Measurements from ENCODE around the gene NCAPG2. TPM values are rescaled to one million over a fixed set of nuclear protein-coding genes. Genes with fewer than 3 reads are reported as not detected.
A peak's percentile ranks its signal among the peaks of the same experiment; 100 is the strongest.
"Not testable (repeated sequence)": the region's sequence is repeated elsewhere in the genome, so short reads cannot be mapped to it uniquely, and the experiment has no call there.

Gene NCAPG2
- total RNA-seq, 1 donor from 2014 or later = 46.1 TPM

GRCh38 chr7:158698657-158699195 lies 5.9 kb downstream of the NCAPG2 start:
- no peak overlapping the region for H3K4me3 Mint-ChIP-seq
- TF ChIP-seq CTCF (conservative IDR thresholded peaks at IDR 0.05) = no peak
- H3K4me1 Mint-ChIP-seq (ENCODE audit: unreplicated experiment) = peaks cover 14% of the 10 kb centered on the region
- DNase-seq (ENCODE audit: extremely low spot score, unreplicated experiment) = no peak
- no peaks in the 10 kb centered on the region for H3K9me3 Mint-ChIP-seq
- no peaks in the 10 kb centered on the region for H3K27me3 Mint-ChIP-seq
- no peak overlapping the region for H3K27ac Mint-ChIP-seq
- peaks cover 8% of the 10 kb centered on the region for H3K36me3 Mint-ChIP-seq

GRCh38 chr7:158697597-158697996 lies 7.0 kb downstream of the NCAPG2 start:
- DNase-seq (ENCODE audit: extremely low spot score, unreplicated experiment); H3K4me1 Mint-ChIP-seq (ENCODE audit: unreplicated experiment); H3K27me3 Mint-ChIP-seq; H3K9me3 Mint-ChIP-seq; H3K4me3 Mint-ChIP-seq; H3K27ac Mint-ChIP-seq: not testable (repeated sequence)
- peaks cover 14% of the 10 kb centered on the region for H3K36me3 Mint-ChIP-seq

- Mint-ChIP-seq H3K36me3 (peaks cover 14% of the 10 kb centered on the region), H3K27ac (no peak overlapping the region), H3K4me3 (no peak overlapping the region), H3K4me1 (ENCODE audit: unreplicated experiment) (no peaks in the 10 kb centered on the region), H3K27me3 (no peaks in the 10 kb centered on the region), H3K9me3 (no peaks in the 10 kb centered on the region)
- peak; percentile 49 for TF ChIP-seq CTCF (conservative IDR thresholded peaks at IDR 0.05)
- no peak for DNase-seq (ENCODE audit: extremely low spot score, unreplicated experiment)
Observed at GRCh38 chr7:158695726-158696452, 8.7 kb downstream of the NCAPG2 start.

GRCh38 chr7:158695056-158695455 lies 9.5 kb downstream of the NCAPG2 start:
- Mint-ChIP-seq H3K4me3 (no peak overlapping the region), H3K27ac (no peak overlapping the region), H3K4me1 (ENCODE audit: unreplicated experiment) (no peaks in the 10 kb centered on the region), H3K36me3 (peaks cover 14% of the 10 kb centered on the region), H3K9me3 (no peaks in the 10 kb centered on the region), H3K27me3 (no peaks in the 10 kb centered on the region)
- no peak for DNase-seq (ENCODE audit: extremely low spot score, unreplicated experiment)
- no peak for TF ChIP-seq CTCF (conservative IDR thresholded peaks at IDR 0.05)

DNA sequence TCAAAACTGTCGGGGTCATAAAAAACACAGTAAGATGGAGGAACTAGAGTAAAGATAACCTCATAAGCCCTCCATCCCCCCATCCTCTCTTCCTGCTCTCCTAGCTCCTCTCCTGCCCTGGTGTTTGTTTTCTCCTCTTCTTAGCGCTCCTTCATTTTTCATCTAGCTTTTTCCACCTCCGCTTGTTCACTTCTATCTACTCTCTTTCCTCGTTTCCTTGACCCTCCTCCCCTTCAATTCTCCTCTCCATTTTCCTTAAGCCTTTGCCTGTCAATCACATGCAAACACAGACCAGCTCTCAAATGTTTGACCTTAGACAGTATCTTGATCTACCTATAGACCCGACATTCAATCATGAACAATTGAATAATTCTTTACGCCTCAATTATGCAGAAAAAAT lies 10.0 kb downstream of the NCAPG2 start:
- peak overlapping the region; percentile 3 for H3K27ac Mint-ChIP-seq
- H3K27me3 Mint-ChIP-seq = no peaks in the 10 kb centered on the region
- H3K4me3 Mint-ChIP-seq = no peak overlapping the region
- peaks cover 13% of the 10 kb centered on the region for H3K36me3 Mint-ChIP-seq
- H3K9me3 Mint-ChIP-seq = no peaks in the 10 kb centered on the region
- H3K4me1 Mint-ChIP-seq (ENCODE audit: unreplicated experiment) = no peaks in the 10 kb centered on the region
- no peak for TF ChIP-seq CTCF (conservative IDR thresholded peaks at IDR 0.05)
- no peak for DNase-seq (ENCODE audit: extremely low spot score, unreplicated experiment)

GRCh38 chr7:158689488-158689887 lies 15.1 kb downstream of the NCAPG2 start:
- H3K27ac Mint-ChIP-seq = no peak overlapping the region
- DNase-seq (ENCODE audit: extremely low spot score, unreplicated experiment) = no peak
- H3K36me3 Mint-ChIP-seq = peaks cover 6% of the 10 kb centered on the region
- no peaks in the 10 kb centered on the region for H3K27me3 Mint-ChIP-seq
- H3K4me1 Mint-ChIP-seq (ENCODE audit: unreplicated experiment) = no peaks in the 10 kb centered on the region
- no peak for TF ChIP-seq CTCF (conservative IDR thresholded peaks at IDR 0.05)
- H3K9me3 Mint-ChIP-seq = no peaks in the 10 kb centered on the region
- H3K4me3 Mint-ChIP-seq = no peak overlapping the region

Measured in type B pancreatic cell (in vitro differentiated cells).